Dermis blood vessel endothelial cell (primary cell): Measurements from ENCODE around the gene RBBP9. TPM values are rescaled to one million over a fixed set of nuclear protein-coding genes. Genes with fewer than 3 reads are reported as not detected.
A peak's percentile ranks its signal among the peaks of the same experiment; 100 is the strongest.
"Not testable (repeated sequence)": the region's sequence is repeated elsewhere in the genome, so short reads cannot be mapped to it uniquely, and the experiment has no call there.

Experiments
- DNase-seq: peaks from one replicate; pipeline ENCODE4 v3.0.0; 2010
- total RNA-seq: library from RNA; depleted of rRNA; stranded (reverse); fragments of >200 nt; gene quantifications from 2 replicates; pipeline ENCODE4 v1.2.3, GENCODE V29; 2014

Gene RBBP9
- 14.5 and 14.7 TPM in 2 replicates for total RNA-seq

DNA sequence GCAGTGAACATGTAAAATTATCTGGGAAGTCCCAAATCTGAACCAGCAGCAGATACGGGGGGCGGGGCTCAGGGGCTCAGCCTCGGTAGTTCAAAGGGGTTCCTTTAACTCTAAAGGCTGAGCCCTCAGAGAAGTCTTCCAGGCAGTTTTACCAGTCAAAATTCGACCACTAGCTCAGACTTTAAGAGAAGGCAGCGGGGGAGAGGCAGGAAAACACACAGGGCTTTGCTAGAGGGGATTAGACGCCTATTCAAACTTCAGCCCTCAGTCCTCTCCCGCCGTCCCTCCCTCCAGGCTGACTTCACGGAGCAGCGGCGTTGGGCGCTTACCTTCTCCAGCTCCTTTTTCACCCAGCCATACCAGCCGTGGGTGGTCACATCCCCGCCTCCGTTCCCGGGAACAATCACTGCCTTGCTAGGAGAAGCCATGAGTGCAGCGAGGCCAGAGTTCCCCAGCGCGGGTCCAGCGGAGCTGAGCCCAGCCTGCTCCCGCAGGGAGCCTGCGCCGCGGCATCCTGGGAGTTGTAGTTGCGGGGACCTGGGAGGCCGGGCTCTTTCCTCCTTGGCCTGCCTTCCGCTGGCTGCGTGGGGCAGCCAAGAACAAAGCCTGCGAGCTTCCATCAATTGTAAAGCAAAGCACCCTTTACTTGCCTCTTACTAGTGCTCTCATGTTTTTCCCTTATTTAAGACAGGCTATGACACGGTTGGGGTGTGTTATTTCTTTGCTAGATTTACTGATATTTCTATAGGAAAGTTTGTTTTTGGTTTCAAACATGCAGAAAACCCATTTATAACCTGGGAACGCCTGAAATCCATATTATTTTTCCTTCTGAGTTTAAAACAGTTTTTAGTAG lies at the start of gene RBBP9:
Gene RBBP9 (minus strand): TSS at position 486 of the 853 bp plus-strand sequence. CDS start 58 bp downstream, at position 428.
- DNase-seq, result peak; percentile 88

DNA sequence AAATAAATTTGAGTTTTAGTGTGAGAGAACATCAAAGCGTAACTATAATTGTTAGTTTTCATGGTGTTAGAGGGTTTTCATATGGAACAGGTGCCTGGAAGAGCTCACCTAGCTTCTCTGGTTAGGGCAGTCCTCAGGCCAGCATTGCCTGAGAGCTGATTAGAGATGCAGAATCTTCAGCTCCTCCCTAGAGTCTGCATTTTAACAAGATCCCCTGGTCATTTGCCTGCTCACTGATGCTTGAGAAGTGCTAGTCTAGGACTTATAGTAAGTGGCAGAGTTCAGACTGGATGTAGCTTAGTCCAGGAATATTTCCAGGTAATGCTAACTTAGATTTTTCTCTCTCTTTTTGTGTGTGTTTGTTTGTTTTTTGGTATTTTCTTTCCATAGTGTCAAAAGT lies 48.5 kb upstream of the RBBP9 start:
- no peak for DNase-seq

DNA sequence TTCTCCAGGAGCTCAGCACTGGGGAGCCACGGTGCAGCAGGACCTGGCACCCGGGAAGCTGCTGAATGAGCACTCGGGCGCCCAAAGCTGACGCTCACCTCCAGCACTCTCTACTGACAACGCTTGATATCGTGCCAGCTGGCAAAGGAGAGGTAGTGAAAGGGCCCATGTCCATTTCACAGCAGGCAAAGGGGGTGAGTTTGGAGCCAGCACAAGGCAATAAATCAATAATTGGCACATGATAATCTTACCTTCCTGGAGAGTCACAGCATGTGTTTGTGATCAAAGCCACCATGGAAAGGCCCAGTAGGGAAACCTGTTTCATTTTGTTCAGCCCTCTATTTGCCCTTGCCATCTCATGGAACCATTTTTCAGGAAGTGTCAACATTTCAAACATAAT lies 46.9 kb upstream of the RBBP9 start:
- DNase-seq, result no peak

DNA sequence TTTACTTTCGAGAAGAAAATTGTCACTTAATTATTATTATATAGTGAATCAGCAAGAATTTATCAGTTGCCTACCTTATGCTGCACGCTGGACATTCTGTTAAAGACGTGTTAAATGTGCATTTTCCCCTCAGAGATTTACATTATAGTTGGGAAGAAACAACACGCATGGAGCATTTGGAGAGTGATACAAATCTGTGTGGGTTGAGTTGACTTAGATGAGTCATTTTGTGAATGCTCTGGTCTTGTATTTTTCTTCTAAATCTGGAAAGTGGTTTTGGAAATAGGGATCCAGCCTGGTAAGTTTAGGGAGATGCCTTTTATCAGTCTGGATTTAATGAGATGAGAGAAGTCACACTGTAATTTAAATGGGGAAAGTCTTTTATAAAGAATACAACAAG lies 46.2 kb upstream of the RBBP9 start:
- DNase-seq, result no peak

DNA sequence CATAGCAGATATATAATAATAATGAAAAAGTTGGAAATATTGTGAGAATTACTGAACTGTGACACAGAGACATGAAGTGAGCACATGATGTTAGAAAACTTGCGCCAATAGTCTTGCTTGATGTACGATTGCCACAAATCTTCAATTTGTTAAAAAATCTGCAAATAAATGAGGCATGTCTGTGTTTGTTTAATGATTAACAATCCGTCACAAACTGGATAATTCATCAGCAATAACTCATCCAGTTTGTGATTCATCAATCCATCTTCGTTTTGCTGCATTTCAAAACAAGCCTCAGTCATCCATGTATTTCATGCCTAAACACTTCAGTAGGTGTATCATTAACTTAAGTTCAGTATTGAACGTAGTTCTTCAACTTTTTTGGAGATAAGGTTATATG lies 44.7 kb upstream of the RBBP9 start:
- no peak for DNase-seq

DNA sequence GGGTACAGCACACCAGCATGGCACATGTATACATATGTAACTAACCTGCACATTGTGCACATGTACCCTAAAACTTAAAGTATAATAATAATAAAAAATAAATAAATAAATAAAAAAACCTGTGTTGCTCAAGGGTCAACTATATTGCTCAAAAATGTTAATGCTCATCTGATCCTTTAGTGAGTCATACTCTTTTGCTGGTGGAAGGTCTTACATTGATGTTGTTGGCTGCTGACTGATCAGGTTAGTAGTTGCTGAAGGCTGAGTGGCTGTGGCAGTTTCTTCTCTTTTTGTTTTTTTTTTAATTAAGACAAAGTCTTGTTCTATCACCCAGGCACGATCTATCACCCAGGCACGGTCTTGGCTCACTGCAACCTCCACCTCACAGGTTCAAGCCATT lies 40.6 kb upstream of the RBBP9 start:
- no peak for DNase-seq

DNA sequence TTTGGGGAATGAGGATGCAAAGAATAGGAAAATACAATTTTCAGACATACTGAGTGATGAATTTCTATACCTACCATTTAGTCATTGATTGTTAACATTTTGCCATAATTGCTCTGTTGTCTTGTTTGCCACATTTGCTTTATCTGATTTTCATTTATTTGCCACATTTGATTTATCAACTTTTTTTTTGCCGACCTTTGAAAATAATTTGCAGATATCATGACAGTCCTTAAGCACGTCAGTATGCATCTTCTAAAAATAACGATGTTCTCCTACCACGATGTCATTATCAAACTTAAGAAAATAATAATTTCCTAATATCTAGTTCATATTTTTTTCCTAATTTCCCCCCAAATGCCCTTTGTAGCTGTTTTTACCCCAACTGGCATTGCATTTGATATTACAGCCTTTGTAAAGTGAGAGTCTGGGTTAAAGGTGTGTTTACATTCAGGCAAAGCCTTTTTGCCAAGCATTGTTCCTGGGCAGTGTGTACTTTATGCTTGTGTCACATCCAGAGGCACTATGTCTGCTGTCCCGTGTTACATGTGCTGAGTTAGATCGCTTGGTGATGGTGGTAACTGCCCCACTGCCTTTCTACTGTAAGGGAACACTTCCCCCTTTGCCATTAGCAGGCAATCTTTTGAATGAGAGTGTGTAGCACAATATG lies 37.1 kb upstream of the RBBP9 start:
- no peak for DNase-seq

DNA sequence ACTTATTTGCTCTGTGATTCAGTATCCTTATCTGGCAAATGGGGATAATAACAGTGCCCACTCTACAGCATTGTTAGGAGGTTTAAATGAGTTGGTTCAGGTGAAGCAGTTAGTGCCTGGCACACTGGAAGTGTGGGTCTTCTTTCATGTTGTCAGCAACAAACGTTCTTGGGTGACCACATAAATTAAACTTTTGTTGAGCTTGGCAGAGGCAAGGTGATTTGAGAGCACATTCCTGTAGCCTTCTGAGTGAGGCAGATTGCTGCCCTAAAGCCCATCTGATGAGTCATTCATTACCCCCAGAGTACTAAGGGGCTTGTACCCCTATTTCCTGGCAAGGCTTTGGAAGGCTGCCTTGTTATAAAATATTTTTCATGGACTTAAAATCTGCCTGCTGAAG lies 36.5 kb upstream of the RBBP9 start:
- no peak for DNase-seq

DNA sequence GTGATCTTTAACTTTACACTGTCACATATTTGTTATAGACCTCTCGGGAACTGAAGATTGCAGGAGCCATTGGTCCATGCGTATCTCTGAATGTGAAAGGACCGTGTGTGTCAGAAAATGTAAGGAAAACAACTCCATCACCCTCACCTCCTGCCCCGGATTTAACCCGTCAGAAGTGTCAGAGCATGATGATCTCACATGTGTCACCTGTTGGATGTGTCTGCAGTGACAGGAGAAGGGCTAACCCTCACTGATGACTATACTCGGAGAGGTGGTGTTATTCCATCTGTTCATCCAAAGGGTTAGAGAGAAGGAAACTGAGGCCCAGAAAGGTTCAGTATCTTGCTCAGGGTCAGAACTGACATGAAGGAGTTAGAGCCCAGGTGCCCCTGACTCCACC lies 35.6 kb upstream of the RBBP9 start:
- DNase-seq, result no peak

DNA sequence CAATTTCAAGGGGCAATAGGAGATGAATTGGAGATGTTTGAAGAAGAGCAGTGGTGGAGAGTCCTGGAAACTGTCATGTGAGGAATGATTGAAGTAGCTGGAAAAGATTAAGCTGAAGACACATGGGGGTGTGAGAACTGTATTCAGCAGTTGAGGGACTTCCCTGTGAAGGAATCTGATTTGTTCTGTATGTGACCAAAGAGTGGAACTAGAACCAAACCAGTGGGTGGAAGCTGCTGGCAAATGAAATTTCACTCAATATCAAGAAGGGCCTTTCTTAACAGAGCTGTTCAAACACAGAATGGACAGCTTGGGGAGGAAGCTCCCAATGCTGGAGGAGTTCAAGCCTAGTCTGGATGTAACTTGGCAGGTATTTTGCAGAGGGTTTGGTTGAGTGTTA lies 32.0 kb upstream of the RBBP9 start:
- DNase-seq, result no peak

DNA sequence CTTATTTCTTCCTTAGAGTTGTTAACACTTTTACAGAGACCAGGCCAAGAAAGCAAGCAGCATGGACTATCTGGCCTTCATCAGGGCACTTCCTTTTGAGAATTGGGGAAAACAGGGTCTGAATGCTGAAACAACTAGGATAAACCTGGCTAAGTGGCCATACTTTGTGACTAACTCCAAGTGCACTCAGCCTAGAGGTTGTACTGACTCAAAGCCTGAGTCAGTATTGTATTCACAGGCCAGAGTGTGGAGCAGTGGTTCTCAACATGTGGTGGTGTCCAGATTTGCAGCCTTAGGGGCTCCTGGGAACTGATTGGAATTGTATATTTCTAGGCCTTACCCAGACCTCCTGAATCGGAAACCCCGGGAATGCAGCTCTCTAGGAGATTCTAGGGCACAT lies 30.8 kb upstream of the RBBP9 start:
- no peak for DNase-seq

DNA sequence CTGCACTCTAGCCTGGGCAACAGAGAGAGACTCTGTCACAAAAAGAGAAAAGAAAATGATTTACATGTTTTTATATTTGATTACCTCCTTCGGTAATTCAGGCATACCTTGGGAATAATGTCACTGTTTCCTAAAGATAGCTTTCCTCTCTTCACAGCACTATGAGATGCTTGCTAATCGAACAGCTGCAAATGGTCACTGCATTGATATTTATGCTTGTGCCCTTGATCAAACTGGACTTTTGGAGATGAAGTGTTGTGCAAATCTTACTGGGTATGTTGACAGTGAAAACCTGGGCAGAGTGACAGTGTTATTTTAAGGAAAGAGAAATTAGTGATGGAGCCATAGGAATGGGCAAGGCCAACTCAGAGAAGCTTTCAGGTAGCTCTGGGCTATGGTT lies 30.3 kb upstream of the RBBP9 start:
- DNase-seq, result no peak

DNA sequence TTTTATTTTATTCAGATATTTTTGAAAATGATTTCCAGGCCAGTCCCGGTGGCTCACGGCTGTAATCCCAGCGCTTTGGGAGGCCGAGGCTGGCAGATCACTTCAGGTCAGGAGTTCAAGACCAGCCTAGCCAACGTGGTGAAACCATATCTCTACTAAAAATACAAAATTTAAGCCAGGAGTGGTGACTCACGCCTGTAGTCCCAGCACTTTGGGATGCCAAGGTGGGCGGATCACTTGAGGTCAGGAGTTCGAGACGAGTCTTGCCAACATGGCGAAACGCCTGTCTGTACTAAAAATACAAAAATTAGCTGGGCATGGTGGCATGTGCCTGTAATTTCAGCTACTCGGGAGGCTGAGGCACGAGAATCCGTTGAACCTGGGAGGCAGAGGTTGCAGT lies 29.7 kb upstream of the RBBP9 start:
- not testable (repeated sequence) for DNase-seq

DNA sequence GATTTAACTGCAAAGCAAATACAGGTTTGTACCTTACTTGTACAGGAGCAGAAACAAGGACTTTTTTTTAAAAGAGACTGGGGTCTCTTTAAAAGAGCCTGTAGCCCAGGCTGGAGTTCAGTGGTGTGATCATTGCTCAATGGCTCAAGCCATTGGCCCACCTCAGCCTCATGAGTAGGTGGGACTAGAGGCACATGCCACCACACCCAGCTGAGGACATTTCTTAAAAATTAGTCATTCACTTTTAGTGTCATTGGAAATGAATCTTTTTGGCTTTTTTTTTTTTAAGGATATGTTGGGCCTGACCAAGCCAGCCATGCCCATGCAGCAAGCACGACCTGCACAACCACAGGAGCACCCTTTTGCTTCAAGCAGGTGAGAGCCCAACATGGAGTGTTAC lies 27.6 kb upstream of the RBBP9 start:
- no peak for DNase-seq

DNA sequence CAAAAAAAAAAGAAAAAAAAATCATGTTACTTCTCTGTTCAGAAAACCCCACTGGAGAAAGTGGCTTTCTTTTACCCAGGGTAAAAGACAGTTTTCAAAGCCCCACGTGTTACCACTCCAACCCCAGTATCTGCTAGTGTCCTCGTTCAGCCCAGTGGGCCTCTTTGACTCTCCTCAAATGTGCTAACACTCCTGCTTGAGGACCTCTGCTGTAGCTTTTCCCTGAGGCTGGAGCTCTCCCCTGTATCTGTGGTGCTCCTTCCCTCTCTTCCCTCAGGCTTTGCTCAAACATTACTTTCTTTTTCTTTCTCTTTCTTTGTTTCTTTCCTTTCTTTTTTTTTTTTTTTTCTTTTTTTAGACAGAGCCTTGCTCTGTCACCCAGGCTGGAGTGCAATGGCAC lies 26.0 kb upstream of the RBBP9 start:
- no peak for DNase-seq

DNA sequence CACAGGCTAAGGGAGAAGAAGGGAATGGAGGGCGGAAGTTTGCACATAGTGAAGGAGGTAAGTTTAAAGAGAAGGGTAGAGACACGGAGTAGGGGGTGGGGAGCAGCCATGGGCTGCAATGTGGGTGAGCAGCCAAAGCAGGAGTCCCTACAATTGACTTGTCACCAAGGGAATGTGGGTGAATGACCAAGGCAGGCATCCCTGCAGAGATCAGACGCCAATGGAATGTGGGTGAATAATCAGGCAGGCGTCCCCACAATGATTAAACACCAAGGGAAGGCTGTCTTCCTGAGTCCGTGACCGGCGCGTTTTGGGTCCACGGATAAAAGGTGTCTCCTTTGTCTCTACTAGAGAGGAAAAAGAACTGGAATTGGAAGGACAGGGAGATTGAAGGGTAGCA lies 25.0 kb upstream of the RBBP9 start:
- DNase-seq, result not testable (repeated sequence)

DNA sequence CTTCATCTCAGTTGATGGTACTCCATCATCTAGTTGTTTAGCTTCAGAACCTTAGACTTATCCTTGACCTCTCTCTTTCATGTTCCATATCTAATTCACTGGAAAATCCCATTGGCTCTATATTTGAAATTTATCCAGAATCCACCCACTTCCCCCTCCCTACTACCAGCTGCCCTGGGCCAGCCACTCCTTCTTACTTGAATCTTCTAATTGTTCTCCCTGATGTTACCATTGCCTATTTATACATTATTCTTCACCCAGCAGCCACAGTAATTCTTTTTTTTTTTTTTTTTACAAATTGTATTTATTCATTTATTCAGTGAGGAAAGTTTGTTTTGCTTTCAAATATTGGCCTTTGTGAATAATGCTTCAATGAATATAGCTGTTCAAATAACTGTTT lies 18.9 kb upstream of the RBBP9 start:
- no peak for DNase-seq

DNA sequence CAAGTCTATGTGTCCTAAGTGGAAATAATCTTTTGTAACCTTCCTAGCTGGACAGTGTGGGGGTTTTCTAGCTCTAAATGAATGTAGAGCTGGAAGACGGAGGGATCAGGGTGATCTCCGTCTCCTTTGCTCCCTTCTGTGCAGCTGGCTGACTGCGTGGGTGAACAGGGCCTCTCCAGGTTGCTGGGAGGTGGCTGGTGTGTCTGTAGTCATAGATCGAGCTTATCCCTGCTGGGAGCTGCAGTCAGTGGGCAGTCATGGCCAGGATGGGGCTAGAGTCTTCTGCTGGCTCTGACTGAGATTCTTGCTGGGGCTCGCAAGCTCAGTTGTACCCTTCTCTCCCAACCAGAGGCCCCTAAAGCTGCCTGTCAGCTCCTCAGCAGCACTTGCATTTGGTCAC lies 17.1 kb upstream of the RBBP9 start:
- no peak for DNase-seq

DNA sequence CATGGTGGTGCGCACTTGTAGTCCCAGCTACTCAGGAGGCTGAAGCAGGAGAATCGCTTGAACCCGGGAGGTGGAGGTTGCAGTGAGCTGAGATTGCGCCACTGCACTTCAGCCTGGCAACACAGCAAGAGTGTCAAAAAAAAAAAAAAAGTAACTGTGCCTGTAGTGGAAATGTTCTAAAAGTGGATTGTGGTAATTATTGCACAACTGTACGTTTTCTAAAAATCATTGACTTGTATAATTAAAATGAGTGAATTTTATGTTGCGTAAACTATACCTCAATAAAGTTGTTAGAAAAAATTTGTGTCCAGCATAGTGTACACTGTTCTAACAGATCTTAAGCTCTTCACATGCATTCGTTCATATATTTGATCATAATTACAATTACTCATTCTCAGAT lies 16.2 kb upstream of the RBBP9 start:
- DNase-seq, result no peak

DNA sequence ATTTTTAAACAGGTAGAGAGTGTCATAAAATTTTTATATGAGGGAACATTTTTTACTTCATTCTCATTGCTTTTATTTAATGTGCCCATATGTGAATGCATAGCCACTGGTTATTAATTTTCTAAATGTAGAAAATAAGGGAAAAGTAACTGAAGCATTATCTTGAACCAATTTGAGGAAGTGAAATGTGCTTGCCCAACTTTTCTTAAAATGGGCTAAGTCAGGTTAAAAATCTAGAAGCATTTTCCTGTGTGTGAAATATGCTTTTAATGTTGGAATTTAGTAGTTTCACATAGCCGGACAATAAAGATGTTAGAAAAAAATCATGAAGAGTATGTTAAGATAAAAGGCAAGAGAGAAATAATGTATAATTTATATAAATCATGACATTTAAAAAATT lies 14.5 kb upstream of the RBBP9 start:
- DNase-seq, result no peak

DNA sequence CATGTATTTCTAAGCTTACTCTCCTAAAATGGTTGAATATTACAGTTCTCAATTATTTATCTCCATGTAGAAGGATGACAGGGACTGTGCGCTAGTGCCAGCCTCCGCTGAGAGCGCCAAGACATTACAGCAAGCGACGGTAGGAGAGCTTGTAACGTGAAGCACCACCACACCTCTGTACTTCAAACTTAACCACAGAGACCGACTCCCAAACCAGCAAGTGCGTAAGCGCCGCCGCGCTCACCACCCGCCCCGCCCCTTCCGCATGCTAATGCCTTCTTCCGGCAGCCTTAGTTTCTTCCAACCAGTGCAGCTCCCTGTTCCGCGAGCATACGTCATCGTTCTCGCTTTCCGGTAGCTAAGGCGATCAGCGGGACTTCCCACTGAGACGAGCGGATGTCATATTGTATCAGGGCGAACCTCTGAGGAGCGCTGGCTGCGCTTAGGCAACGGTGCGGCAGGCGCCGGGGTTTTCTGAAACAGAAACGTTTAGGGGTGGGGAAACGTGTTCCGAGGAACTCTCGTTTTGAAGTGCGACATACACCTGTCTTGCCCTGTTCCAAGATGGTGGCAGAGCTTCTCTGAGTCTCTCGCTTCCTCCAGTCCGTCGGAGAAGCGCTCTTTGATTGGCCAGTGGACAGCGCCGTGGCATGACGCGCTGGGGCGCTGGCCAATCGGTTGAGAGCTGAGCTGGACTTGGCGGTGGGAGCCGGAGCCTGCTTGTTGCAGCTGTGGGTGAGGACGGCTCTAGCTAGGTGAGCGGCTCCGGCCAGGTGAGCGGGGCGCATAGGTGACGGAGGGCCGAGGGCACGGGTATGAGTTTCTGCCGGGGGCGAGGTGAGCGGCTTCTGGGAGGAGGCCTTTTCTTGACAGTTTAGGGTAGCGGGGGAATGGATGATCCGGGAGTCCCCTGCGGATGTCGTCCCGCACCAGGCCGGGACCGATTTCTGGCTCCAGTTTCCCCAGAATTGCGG lies 10.5 kb upstream of the RBBP9 start, which contains the start of gene SEC23B:
Gene SEC23B (plus strand): TSS at position 723 of the 974 bp plus-strand sequence. CDS start 2,896 bp downstream, outside the sequence.
- peak; percentile 98 for DNase-seq

DNA sequence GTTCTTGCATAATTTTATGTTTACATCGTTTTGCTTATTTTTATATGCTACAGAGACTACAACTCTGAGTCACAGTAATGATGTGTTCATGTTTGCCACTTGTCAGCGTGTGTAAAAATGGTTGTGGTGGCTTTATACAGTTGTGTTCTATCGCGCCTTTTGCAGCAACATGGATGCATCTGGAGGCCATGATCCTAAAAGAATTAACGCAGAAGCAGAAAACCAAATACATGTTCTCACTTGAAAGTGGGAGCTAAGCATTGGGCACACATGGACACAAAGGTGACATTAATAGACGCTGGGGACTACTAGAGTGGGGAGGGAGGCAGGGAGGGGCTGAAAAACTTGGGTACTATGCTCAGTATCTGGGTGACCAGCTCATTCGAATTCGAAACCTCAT lies 9.7 kb upstream of the RBBP9 start:
- DNase-seq, result no peak

DNA sequence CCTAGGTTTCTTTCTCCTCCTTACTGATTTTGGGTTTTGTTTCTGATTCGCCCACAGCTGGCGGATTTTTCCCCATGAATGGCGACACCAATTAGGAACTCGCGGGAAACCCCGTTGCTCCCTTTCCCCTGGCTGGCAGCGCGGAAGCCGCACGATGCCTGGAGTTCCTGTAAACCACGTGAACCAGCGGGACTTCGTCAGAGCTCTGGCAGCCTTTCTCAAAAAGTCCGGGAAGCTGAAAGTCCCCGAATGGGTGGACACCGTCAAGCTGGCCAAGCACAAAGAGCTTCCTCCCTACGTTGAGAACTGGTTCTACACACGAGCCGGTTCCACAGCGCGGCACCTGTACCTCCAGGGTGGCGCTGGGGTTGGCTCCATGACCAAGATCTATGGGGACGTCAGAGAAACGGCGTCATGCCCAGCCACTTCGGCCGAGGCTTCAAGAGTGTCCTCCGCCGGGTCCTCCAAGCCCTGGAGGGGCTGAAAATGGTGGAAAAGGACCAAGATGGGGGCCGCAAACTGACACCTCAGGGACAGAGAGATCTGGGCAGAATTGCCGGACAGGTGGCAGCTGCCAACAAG lies 7.5 kb upstream of the RBBP9 start:
- DNase-seq, result peak; percentile 59
